Glutamatergic neuron (in vitro differentiated cells): ENCODE data around the gene RUNX3. TPM values are rescaled to one million over a fixed set of nuclear protein-coding genes. Genes with fewer than 3 reads are reported as not detected.

Experiments used
- DNase-seq: peaks from one replicate; pipeline ENCODE4 v3.0.0; 2022
- H3K27ac Mint-ChIP-seq: one replicate; pipeline ENCODE4 v1.8.0; 2020; ENCODE audit warnings: mild to moderate bottlenecking, mixed read lengths, inconsistent platforms; ENCODE audit not compliant: unreplicated experiment
- H3K27me3 Mint-ChIP-seq: one replicate; pipeline ENCODE4 v1.8.0; 2020; ENCODE audit warnings: mild to moderate bottlenecking, moderate library complexity, mixed read lengths, inconsistent platforms; ENCODE audit not compliant: unreplicated experiment
- H3K36me3 Mint-ChIP-seq: one replicate; pipeline ENCODE4 v1.8.0; 2020; ENCODE audit warnings: mild to moderate bottlenecking, mixed read lengths, inconsistent platforms; ENCODE audit not compliant: unreplicated experiment
- H3K4me1 Mint-ChIP-seq: one replicate; pipeline ENCODE4 v1.8.0; 2020; ENCODE audit warnings: mild to moderate bottlenecking, low read depth, mixed read lengths, inconsistent platforms; ENCODE audit not compliant: unreplicated experiment
- H3K4me3 Mint-ChIP-seq: one replicate; pipeline ENCODE4 v1.8.0; 2020; ENCODE audit warnings: mild to moderate bottlenecking, mixed read lengths, inconsistent platforms; ENCODE audit not compliant: unreplicated experiment
- H3K9me3 Mint-ChIP-seq: one replicate; pipeline ENCODE4 v1.8.0; 2020; ENCODE audit warnings: mild to moderate bottlenecking, moderate library complexity, mixed read lengths, inconsistent platforms; ENCODE audit not compliant: unreplicated experiment
- CTCF ChIP-seq: fragments of 200-600 bp; sonication (generic); IDR thresholded peaks from one replicate; pipeline ENCODE4 v1.5.0; 2021; ENCODE audit not compliant: partially characterized antibody, unreplicated experiment
- total RNA-seq: library from RNA; stranded (reverse); fragmentation: NEBNext Ultra II Directional; extraction: Animal tissue kit (Norgen Biotek cat#: 25700); gene quantifications from one replicate; pipeline ENCODE4 v1.2.1, GENCODE V29; 2021; ENCODE audit not compliant: unreplicated experiment

RUNX3 gene
- total RNA-seq, 1 donor from 2014 or later: 0.15 TPM

DNA sequence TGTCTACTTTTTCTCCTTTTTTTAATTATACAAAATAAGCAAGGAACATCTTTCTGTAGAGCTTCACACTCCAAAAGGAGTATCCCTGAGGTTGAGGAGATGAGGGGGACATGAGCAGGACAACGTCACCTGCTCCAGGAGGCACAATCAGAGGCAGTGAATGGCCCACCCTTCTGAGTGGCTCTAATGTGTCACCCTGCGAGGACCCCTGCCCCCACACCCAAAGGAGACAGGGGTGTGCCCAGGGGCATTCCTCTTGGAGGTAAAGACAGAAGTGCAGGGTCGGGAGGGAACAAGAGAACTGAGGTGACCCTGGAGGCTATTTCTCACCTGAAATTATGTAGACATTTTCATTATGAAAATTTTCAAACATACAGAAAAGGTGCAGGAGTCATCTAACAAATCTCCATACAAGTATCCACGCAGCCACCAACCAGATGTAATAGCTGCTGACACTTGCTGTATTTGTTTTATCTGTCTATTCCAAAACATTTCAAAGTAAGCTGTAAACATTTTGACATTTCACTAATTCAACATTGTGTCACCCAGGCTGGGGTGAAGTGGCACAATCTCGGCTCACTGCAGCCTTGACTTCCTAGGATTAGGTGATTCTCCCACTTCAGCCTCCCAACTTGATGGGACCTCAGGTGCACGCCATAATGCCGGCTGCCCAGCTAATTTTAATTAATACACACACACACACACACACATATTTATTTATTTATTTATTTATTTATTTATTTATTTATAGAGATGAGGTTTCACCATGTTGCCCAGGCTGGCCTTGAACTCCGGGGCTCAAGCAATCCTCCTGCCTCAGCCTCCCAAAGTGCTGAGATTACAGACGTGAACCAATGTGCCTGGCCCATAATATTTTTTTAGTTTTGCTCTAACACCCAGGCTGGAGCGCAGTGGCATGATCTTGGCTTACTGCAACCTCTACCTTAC, 70.7 kb downstream of the RUNX3 start:
- no peak overlapping the region for H3K4me3 Mint-ChIP-seq
- TF ChIP-seq CTCF: no peak
- no peaks in the 10 kb centered on the region for H3K4me1 Mint-ChIP-seq
- no peaks in the 10 kb centered on the region for H3K9me3 Mint-ChIP-seq
- H3K27me3 Mint-ChIP-seq: peaks cover 2% of the 10 kb centered on the region
- no peak overlapping the region for H3K27ac Mint-ChIP-seq
- H3K36me3 Mint-ChIP-seq: no peaks in the 10 kb centered on the region
- DNase-seq: no peak

GRCh38 chr1:24858277-24858676, 71.8 kb downstream of the RUNX3 start:
- Mint-ChIP-seq H3K4me3 (no peak overlapping the region), H3K27me3 (no peaks in the 10 kb centered on the region), H3K4me1 (no peaks in the 10 kb centered on the region), H3K27ac (no peak overlapping the region), H3K36me3 (no peaks in the 10 kb centered on the region), H3K9me3 (no peaks in the 10 kb centered on the region)
- TF ChIP-seq CTCF: no peak
- DNase-seq: no peak

DNA sequence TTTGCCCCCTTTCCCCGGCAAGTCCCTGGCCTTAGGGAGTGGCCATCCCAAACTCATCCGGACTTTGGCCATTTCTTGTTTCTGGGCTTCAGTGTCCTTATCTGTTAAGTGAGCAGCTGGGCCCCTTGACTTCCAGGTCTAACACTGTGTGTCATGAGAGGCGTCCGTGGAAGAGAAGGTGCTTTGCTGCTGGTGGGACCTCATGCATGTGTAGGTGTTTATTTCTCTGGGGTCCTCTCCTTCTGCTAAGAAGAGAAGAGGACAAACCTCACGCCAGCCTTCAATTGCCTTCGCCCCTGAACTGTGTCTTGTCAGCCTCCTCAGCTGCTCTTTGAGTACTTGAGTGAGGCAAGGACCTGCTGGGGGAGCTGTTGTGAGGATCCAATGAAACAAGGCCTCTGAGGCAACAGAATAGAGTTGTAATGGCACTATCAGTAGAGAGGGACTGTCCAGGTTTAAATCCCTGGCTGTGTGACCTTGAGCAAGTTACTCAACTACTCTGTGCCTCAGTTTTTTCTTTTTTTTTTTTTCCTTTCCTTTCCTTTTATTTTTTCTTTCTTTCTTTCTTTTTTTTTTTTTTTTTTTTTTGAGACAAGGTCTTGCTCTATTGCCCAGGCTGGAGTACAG, 72.5 kb downstream of the RUNX3 start:
- Mint-ChIP-seq H3K27me3 (no peaks in the 10 kb centered on the region), H3K9me3 (no peaks in the 10 kb centered on the region), H3K27ac (no peak overlapping the region), H3K36me3 (no peaks in the 10 kb centered on the region), H3K4me3 (no peak overlapping the region), H3K4me1 (no peaks in the 10 kb centered on the region)
- no peak for TF ChIP-seq CTCF
- DNase-seq: no peak

- Mint-ChIP-seq H3K4me3 (no peak overlapping the region), H3K36me3 (no peaks in the 10 kb centered on the region), H3K27ac (no peak overlapping the region), H3K4me1 (no peaks in the 10 kb centered on the region), H3K9me3 (no peaks in the 10 kb centered on the region), H3K27me3 (no peaks in the 10 kb centered on the region)
- DNase-seq: no peak
- no peak for TF ChIP-seq CTCF
Measured at GRCh38 chr1:24856787-24857506, 73.1 kb downstream of the RUNX3 start.

- Mint-ChIP-seq H3K4me3 (no peak overlapping the region), H3K9me3 (no peaks in the 10 kb centered on the region), H3K36me3 (no peaks in the 10 kb centered on the region), H3K4me1 (no peaks in the 10 kb centered on the region), H3K27me3 (no peaks in the 10 kb centered on the region), H3K27ac (no peak overlapping the region)
- no peak for TF ChIP-seq CTCF
- DNase-seq: no peak
Measured at GRCh38 chr1:24855474-24855873, 74.6 kb downstream of the RUNX3 start.
